GM18861 (cell line): ENCODE results near the gene FAM209A.
"Not testable (repeated sequence)": the region's sequence is repeated elsewhere in the genome, so short reads cannot be mapped to it uniquely, and the experiment has no call there.

Source experiments
- ATAC-seq: cut with Tn5 transposase; IDR thresholded peaks from one replicate; pipeline ENCODE4 v1.9.1; 2021; ENCODE audit not compliant: unreplicated experiment

Gene FAM209A

GRCh38 chr20:56537997-56538396 is 13.5 kb downstream of the FAM209A start:
- ATAC-seq = no peak

- ATAC-seq = no peak
These were observed 15.9 kb downstream of the FAM209A start for GRCh38 chr20:56540415-56540814.

GRCh38 chr20:56542489-56543030 is 18.0 kb downstream of the FAM209A start:
- no peak for ATAC-seq

- ATAC-seq = no peak
These were observed 27.0 kb downstream of the FAM209A start for GRCh38 chr20:56551571-56551970.

- peak; percentile 56 for ATAC-seq
These were observed 28.5 kb downstream of the FAM209A start for GRCh38 chr20:56552911-56553629.

- peak; percentile 91 for ATAC-seq
These were observed 30.3 kb downstream of the FAM209A start for GRCh38 chr20:56554869-56555268.

GRCh38 chr20:56558968-56559367 is 34.4 kb downstream of the FAM209A start:
- ATAC-seq = no peak

- not testable (repeated sequence) for ATAC-seq
These were observed 40.0 kb downstream of the FAM209A start for GRCh38 chr20:56564526-56564925.

GRCh38 chr20:56565511-56565910 is 41.0 kb downstream of the FAM209A start:
- ATAC-seq = no peak

GRCh38 chr20:56566621-56567020 is 42.1 kb downstream of the FAM209A start:
- ATAC-seq = no peak

GRCh38 chr20:56570832-56571231 is 46.3 kb downstream of the FAM209A start:
- no peak for ATAC-seq

- no peak for ATAC-seq
These were observed 47.6 kb downstream of the FAM209A start for GRCh38 chr20:56572172-56572571.

- ATAC-seq = no peak
These were observed 49.4 kb downstream of the FAM209A start for GRCh38 chr20:56573986-56574385.

- ATAC-seq = no peak
These were observed 50.1 kb downstream of the FAM209A start for GRCh38 chr20:56574531-56575142.

GRCh38 chr20:56575157-56575556 is 50.6 kb downstream of the FAM209A start:
- ATAC-seq = no peak
